LNCaP clone FGC (cell line): ENCODE data around the gene TRIM7.

ENCODE experiments used
- DNase-seq: peaks from one replicate; pipeline ENCODE4 v3.0.0-alpha.2; 2011; ENCODE audit warnings: low read depth
- H3K4me3 ChIP-seq: 2 replicates; pipeline ENCODE4 v1.5.1; 2011; ENCODE audit warnings: mild to moderate bottlenecking, low read depth, low read length, control low read depth
- CTCF ChIP-seq: IDR thresholded peaks from 2 replicates; pipeline ENCODE4 v1.5.1; 2012; ENCODE audit warnings: mild to moderate bottlenecking; ENCODE audit not compliant: control insufficient read depth, insufficient read depth; ENCODE audit errors: extremely low read depth

TRIM7 gene

GRCh38 chr5:181222630-181223057 is 17.6 kb upstream of the TRIM7 start:
- peak overlapping the region; percentile 90 for H3K4me3 ChIP-seq
- no peak for TF ChIP-seq CTCF
- DNase-seq: no peak

GRCh38 chr5:181221792-181222629 is 17.0 kb upstream of the TRIM7 start:
- H3K4me3 ChIP-seq: peak overlapping the region; percentile 90
- TF ChIP-seq CTCF: no peak
- peak; percentile 89 for DNase-seq

- peak overlapping the region; percentile 90 for H3K4me3 ChIP-seq
- no peak for DNase-seq
- TF ChIP-seq CTCF: no peak
These were observed 16.3 kb upstream of the TRIM7 start for GRCh38 chr5:181221105-181221791.

- no peak for TF ChIP-seq CTCF
- DNase-seq: no peak
- H3K4me3 ChIP-seq: no peak overlapping the region
These were observed 15.2 kb upstream of the TRIM7 start for GRCh38 chr5:181220178-181220515.

- DNase-seq: no peak
- no peak overlapping the region for H3K4me3 ChIP-seq
- TF ChIP-seq CTCF: no peak
These were observed 14.5 kb upstream of the TRIM7 start for GRCh38 chr5:181219262-181220177.

GRCh38 chr5:181218795-181219124 is 13.8 kb upstream of the TRIM7 start:
- TF ChIP-seq CTCF: no peak
- DNase-seq: no peak

More at GRCh38 chr5:181218795-181219124, 13.8 kb upstream of the TRIM7 start:
- H3K4me3 ChIP-seq: peak overlapping the region; percentile 20
